DND-41 (cell line): ENCODE data around the gene CKAP4.

Source experiments
- ATAC-seq: fragments of 200-7000 bp; cut with Tn5 transposase; 3 replicates; pipeline ENCODE4 v1.9.1; 2021; ENCODE audit warnings: low read depth; ENCODE audit not compliant: insufficient read depth
- DNase-seq: peaks from one replicate; pipeline ENCODE4 v3.0.0-alpha.2; 2020
- H2AFZ ChIP-seq: 2 replicates; pipeline ENCODE4 v1.6.0; 2012; ENCODE audit warnings: low read depth, low read length
- H3K27ac ChIP-seq: 2 replicates; pipeline ENCODE4 v1.5.1; 2012; ENCODE audit warnings: low read length, inconsistent platforms
- H3K27me3 ChIP-seq: fragments of 200-600 bp; sonication (generic); 2 replicates; pipeline ENCODE4 v1.6.0; 2012; ENCODE audit warnings: low read length, mild to moderate bottlenecking, inconsistent platforms; ENCODE audit not compliant: insufficient read depth, poor library complexity
- H3K36me3 ChIP-seq: 2 replicates; pipeline ENCODE4 v1.5.1; 2012; ENCODE audit warnings: low read length, inconsistent platforms; ENCODE audit not compliant: insufficient read depth
- H3K4me1 ChIP-seq: 2 replicates; pipeline ENCODE4 v1.5.1; 2012; ENCODE audit warnings: mild to moderate bottlenecking, low read length; ENCODE audit not compliant: insufficient read depth
- H3K4me2 ChIP-seq: 2 replicates; pipeline ENCODE4 v1.6.0; 2012; ENCODE audit warnings: mild to moderate bottlenecking, moderate library complexity, low read length, inconsistent platforms; ENCODE audit not compliant: insufficient read depth
- H3K4me3 ChIP-seq, 2 experiments: fragments of 200-600 bp in 1 of 2; shearing (Covaris generic) in 1 of 2; 2 replicates each; pipeline ENCODE4 v1.5.1; 2012 to 2016; ENCODE audit warnings: inconsistent platforms in 2 of 2, low read length in 2 of 2, mild to moderate bottlenecking in 2 of 2, low read depth in 1 of 2, moderate library complexity in 1 of 2
- H3K79me2 ChIP-seq: 2 replicates; pipeline ENCODE4 v1.6.0; 2012; ENCODE audit warnings: low read length, inconsistent platforms; ENCODE audit not compliant: insufficient read depth
- H3K9ac ChIP-seq: 2 replicates; pipeline ENCODE4 v1.6.0; 2012; ENCODE audit warnings: low read depth, mild to moderate bottlenecking, inconsistent platforms, low read length, moderate library complexity
- H3K9me3 ChIP-seq: 2 replicates; pipeline ENCODE4 v1.5.1; 2012; ENCODE audit warnings: low read length, moderate library complexity, mild to moderate bottlenecking, inconsistent platforms; ENCODE audit not compliant: insufficient read depth, severe bottlenecking
- H4K20me1 ChIP-seq: 2 replicates; pipeline ENCODE4 v1.6.0; 2012; ENCODE audit warnings: low read length; ENCODE audit not compliant: insufficient read depth
- CTCF ChIP-seq: IDR thresholded peaks from 2 replicates; pipeline ENCODE4 v1.5.1; 2012; ENCODE audit warnings: borderline replicate concordance, low read length, moderate library complexity, mild to moderate bottlenecking; ENCODE audit not compliant: poor library complexity, severe bottlenecking; ENCODE audit errors: extremely low read depth
- EZH2 ChIP-seq: IDR thresholded peaks from 3 replicates; pipeline ENCODE4 v1.6.1; 2012; ENCODE audit warnings: borderline replicate concordance, low read depth, mild to moderate bottlenecking, moderate library complexity, low read length, inconsistent platforms; ENCODE audit not compliant: severe bottlenecking

Gene CKAP4

GRCh38 chr12:106239241-106239950 is 8.4 kb downstream of the CKAP4 start:
- no peaks in the 10 kb centered on the region for H3K27me3 ChIP-seq
- H3K9me3 ChIP-seq, result no peaks in the 10 kb centered on the region
- TF ChIP-seq EZH2, result no peak
- TF ChIP-seq CTCF, result no peak
- no peaks in the 10 kb centered on the region for H3K4me1 ChIP-seq
- no peaks in the 10 kb centered on the region for H4K20me1 ChIP-seq
- no peak overlapping the region for H3K4me2 ChIP-seq
- no peak overlapping the region for H3K27ac ChIP-seq
- no peak overlapping the region for H2AFZ ChIP-seq
- ATAC-seq (no peak), DNase-seq (no peak)
- H3K4me3 ChIP-seq, result no peak overlapping the region
- no peaks in the 10 kb centered on the region for H3K79me2 ChIP-seq
- no peaks in the 10 kb centered on the region for H3K36me3 ChIP-seq
- H3K9ac ChIP-seq, result no peak overlapping the region

DNA sequence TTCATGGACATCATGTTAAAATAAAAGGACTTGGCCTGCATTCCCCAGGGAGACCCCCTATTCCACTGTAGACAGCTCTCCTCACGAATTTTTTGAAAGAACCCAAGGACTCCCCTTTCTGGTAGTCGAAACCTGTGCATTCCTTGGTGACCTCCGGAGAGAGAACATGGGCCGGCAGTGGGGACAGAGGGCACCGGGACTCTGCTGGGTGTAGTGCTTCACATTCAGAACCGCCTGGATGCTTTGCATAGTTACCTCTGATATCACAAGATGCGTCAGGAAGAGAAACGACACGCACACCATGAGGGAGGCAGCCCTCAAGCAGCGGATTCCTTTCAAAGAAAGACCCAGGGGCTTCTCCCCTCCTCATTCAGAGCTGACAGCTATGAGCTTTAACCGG is 9.7 kb downstream of the CKAP4 start:
- Histone ChIP-seq H3K4me1 (no peaks in the 10 kb centered on the region), H3K4me3 (no peak overlapping the region), H3K9ac (no peak overlapping the region), H3K79me2 (no peaks in the 10 kb centered on the region), H2AFZ (no peak overlapping the region), H3K27ac (no peak overlapping the region), H3K9me3 (no peaks in the 10 kb centered on the region), H3K27me3 (no peaks in the 10 kb centered on the region), H3K4me2 (no peak overlapping the region), H3K36me3 (no peaks in the 10 kb centered on the region), H4K20me1 (no peaks in the 10 kb centered on the region)
- no peak for DNase-seq
- TF ChIP-seq CTCF (no peak), EZH2 (no peak)
- ATAC-seq, result no peak

DNA sequence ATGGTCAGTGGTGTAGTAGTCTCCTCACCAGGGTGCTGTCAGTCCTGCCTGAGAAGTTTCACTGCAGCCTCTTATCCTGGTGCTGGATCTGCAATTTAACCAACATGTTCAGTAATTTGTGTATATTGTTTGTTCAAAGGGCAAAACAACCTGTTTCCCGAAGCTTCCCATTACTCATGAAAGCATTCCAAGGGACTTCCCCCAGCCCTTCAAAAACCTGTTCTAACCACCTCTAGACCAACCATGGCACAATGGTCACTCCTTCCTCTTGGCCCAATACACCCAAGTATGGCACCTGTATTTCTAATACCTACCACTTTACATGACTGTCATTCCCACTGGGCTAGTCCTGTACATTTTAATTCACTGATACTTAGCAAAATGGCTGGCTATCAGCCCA is 12.1 kb downstream of the CKAP4 start:
- Histone ChIP-seq H3K27me3 (no peaks in the 10 kb centered on the region), H3K79me2 (no peaks in the 10 kb centered on the region), H3K9me3 (no peaks in the 10 kb centered on the region), H2AFZ (no peak overlapping the region), H3K9ac (no peak overlapping the region), H3K36me3 (no peaks in the 10 kb centered on the region), H3K4me1 (no peaks in the 10 kb centered on the region), H3K4me3 (no peak overlapping the region), H3K4me2 (no peak overlapping the region), H3K27ac (no peak overlapping the region), H4K20me1 (no peaks in the 10 kb centered on the region)
- DNase-seq (no peak), ATAC-seq (no peak)
- TF ChIP-seq EZH2 (no peak), CTCF (no peak)

DNA sequence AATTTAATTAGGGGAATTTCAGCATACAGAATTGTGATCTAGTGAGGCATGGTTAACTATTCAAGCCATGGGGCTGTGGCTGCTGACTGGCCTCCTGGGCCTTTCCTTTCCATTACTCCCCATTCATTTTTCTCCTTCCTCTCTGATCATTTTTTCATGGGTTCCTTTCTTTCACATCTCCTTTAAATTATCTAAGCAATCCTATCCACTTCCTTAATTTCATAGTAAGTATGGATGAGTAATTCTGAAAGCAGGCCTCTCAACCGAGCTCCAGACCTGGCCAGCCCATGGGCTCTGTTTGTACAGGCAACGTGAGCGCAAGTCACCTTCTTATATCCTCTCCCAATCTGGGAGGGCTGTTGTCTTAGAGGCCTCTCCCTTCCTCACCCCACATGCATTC is 13.4 kb downstream of the CKAP4 start:
- H4K20me1 ChIP-seq, result no peaks in the 10 kb centered on the region
- no peak overlapping the region for H3K4me2 ChIP-seq
- no peak overlapping the region for H3K9ac ChIP-seq
- H3K79me2 ChIP-seq, result no peaks in the 10 kb centered on the region
- no peak overlapping the region for H2AFZ ChIP-seq
- no peaks in the 10 kb centered on the region for H3K9me3 ChIP-seq
- no peak for DNase-seq
- no peaks in the 10 kb centered on the region for H3K4me1 ChIP-seq
- TF ChIP-seq EZH2 (no peak), CTCF (no peak)
- H3K4me3 ChIP-seq, result no peak overlapping the region
- H3K27me3 ChIP-seq, result peaks cover 4% of the 10 kb centered on the region
- H3K36me3 ChIP-seq, result no peaks in the 10 kb centered on the region
- no peak overlapping the region for H3K27ac ChIP-seq
- no peak for ATAC-seq
